Stimulated activated CD4-positive, alpha-beta T cell treated with anti-CD3 and anti-CD28 coated beads, Interleukin-4, amount 100 ng/mL, for 48 hours (primary cell): Measurements from ENCODE around the gene ZBTB34.

Source experiments
- DNase-seq, 2 donors: peaks; one replicate each; pipeline ENCODE4 v3.0.0-alpha.2; 2020; ENCODE audit warnings: low read depth in 2 of 2

Gene ZBTB34

GRCh38 chr9:126926364-126926763 lies 65.9 kb downstream of the ZBTB34 start:
- DNase-seq: no peak

GRCh38 chr9:126927419-126927818 lies 67.0 kb downstream of the ZBTB34 start:
- no peak for DNase-seq

GRCh38 chr9:126932871-126933321 lies 72.5 kb downstream of the ZBTB34 start:
- no peak for DNase-seq

- DNase-seq: no peak
These were observed 73.0 kb downstream of the ZBTB34 start for GRCh38 chr9:126933334-126933980.

GRCh38 chr9:126934441-126934840 lies 74.0 kb downstream of the ZBTB34 start:
- no peak for DNase-seq
